ENCODE measurements around the gene PLVAP.

Gene PLVAP

GRCh38 chr19:17303167-17303939, 73.8 kb downstream of the PLVAP start, which contains the start of gene ABHD8:
Gene ABHD8 (minus strand): TSS chr19:17303425. CDS start chr19:17301616, 1,809 bp downstream.
- peak; percentile 90 to 92 for DNase-seq (ENCODE audit: low read depth in 2 of 2)

- no peak for DNase-seq (ENCODE audit: low read depth in 2 of 2)
These were observed 74.6 kb downstream of the PLVAP start for GRCh38 chr19:17302391-17303166.
